ENCODE data around the gene SOCS6. TPM values are rescaled to one million over a fixed set of nuclear protein-coding genes. Genes with fewer than 3 reads are reported as not detected.
A peak's percentile ranks its signal among the peaks of the same experiment; 100 is the strongest.

SOCS6 gene
- total RNA-seq, 4 donors from 2014 or later: 16.3 to 26.5 (median 18.5) TPM

DNA sequence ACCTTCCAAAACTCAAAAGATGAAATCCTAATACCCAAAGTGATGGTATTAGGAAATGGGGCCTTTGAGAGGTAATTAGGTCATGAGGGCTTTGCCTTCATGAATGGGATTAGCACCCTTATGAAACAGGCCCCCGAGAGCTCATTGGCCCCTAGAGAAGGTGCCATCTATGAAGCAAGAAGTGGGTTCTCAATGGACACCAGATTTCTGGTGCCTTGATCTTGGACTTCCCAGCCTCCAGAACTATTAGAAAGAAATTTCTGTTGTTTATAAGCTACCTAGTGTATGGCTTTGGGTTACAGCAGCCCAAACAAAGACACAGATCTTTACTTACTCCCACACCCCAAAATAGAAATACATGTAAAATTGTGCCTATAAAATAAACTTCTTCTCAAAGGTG lies 45.4 kb downstream of the SOCS6 start:
- 100% methylated on average over 1 of the region's 1 CpG for WGBS
- Histone ChIP-seq H3K27ac (no peak overlapping the region), H3K36me3 (peaks cover 5% of the 10 kb centered on the region)

DNA sequence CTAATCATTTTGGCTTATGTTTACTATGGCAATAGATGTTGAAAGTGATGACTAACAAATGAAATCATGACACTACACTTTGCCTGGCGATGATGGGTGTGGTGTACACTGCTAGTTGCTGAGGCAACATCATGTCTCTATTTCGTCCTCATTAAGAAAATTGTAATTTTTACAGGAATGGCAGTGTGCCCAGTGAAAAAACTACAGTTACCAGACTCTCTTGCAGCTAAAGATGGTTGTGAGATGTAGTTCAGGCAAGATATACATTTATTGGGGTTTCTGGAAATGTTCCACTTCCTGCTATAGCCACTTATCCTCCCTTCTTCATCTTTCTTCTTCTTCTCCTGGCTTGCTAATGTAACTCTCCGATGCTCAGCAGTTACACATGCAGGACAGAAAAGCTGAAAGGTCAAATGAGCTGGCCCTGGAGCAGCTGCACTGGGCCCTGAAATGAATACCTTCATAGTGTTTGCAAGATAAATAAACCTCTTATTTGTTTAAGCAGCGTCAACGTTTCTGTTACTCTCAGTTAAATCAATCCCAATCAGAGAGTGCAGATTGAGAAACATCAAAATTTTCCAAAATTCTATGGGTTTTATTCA lies 46.0 kb downstream of the SOCS6 start:
- TF ChIP-seq POLR2AphosphoS5 (IDR thresholded peaks at IDR 0.05) (no peak), CTCF (IDR thresholded peaks at IDR 0.05) (no peak), EP300 (IDR thresholded peaks at IDR 0.05) (no peak), POLR2A (IDR thresholded peaks at IDR 0.05) (no peak)
- peaks cover 11% of the 10 kb centered on the region for H3K36me3 ChIP-seq
- peaks cover 17% of the 10 kb centered on the region for H3K4me1 ChIP-seq
- DNase-seq (ENCODE audit: low spot score in 2 of 2): no peak
- no peaks in the 10 kb centered on the region for H3K9me3 ChIP-seq
- H3K27me3 ChIP-seq: no peaks in the 10 kb centered on the region
- H3K4me3 ChIP-seq: no peak overlapping the region
- no peak overlapping the region for H3K27ac ChIP-seq
- 78% methylated on average over 5 of the region's 5 CpGs for WGBS

More for the DNA sequence above, 45.4 kb downstream of the SOCS6 start:
- Histone ChIP-seq H3K9me3 (no peaks in the 10 kb centered on the region), H3K27me3 (no peaks in the 10 kb centered on the region), H3K4me1 (peaks cover 19% of the 10 kb centered on the region), H3K4me3 (no peak overlapping the region)
- TF ChIP-seq CTCF (IDR thresholded peaks at IDR 0.05) (no peak), POLR2A (IDR thresholded peaks at IDR 0.05) (no peak), EP300 (IDR thresholded peaks at IDR 0.05) (no peak), POLR2AphosphoS5 (IDR thresholded peaks at IDR 0.05) (no peak)
- DNase-seq (ENCODE audit: low spot score in 2 of 2): no peak

DNA sequence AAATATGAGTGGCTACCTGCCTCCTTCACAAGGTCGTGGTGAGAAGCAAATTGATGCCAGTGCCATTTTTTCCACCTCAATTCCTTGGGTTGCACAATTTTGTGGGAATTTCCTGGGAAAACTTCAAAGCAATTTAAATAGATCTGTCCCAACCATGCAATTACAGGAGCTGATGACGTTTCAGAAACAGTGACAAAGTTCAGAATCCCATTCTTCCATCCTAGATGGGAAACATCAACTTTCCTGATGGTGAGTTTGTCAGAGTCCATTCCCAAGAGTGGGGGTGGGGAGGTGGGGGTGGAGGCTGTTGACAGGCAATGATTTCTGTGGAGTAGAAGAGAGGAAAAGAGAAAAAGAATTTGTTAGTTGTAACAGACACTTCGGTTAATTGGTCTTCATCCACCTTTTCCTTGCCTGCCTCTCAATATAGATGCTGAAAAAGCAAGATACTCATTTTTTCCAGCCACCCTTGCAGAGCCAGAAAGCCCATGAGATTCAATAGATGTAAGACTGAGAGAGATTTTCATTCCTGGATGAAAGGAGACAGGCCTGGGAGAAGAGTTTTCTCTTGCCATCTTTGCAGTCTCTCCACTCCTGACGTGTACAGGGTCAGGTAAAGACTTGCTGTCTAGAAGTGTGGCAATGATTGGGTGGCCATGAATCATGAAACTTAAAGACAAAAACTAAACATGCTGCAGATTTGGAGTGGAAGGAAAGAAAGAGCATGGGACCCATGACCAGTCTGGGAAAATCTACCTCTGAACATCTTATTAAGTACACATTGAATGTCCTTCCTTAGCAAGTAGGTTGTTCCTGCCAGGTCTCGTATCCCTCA lies 47.3 kb downstream of the SOCS6 start:
- Histone ChIP-seq H3K4me1 (peaks cover 17% of the 10 kb centered on the region), H3K36me3 (peaks cover 12% of the 10 kb centered on the region), H3K9me3 (no peaks in the 10 kb centered on the region), H3K27ac (no peak overlapping the region), H3K27me3 (no peaks in the 10 kb centered on the region), H3K4me3 (no peak overlapping the region)
- DNase-seq (ENCODE audit: low spot score in 2 of 2): no peak
- WGBS: 71% methylated on average over 5 of the region's 5 CpGs
- TF ChIP-seq POLR2AphosphoS5 (IDR thresholded peaks at IDR 0.05): no peak
- no peak for TF ChIP-seq POLR2A (IDR thresholded peaks at IDR 0.05)
- no peak for TF ChIP-seq CTCF (IDR thresholded peaks at IDR 0.05)
- no peak for TF ChIP-seq EP300 (IDR thresholded peaks at IDR 0.05)

- Histone ChIP-seq H3K27me3 (no peaks in the 10 kb centered on the region), H3K4me1 (peaks cover 17% of the 10 kb centered on the region), H3K27ac (peak overlapping the region; percentile 14), H3K4me3 (no peak overlapping the region), H3K36me3 (peaks cover 12% of the 10 kb centered on the region), H3K9me3 (no peaks in the 10 kb centered on the region)
- no peak for DNase-seq (ENCODE audit: low spot score in 2 of 2)
- no peak for TF ChIP-seq POLR2AphosphoS5 (IDR thresholded peaks at IDR 0.05)
- 76% methylated on average over 4 of the region's 4 CpGs for WGBS
These were observed 48.5 kb downstream of the SOCS6 start for GRCh38 chr18:70337139-70337972.

DNA sequence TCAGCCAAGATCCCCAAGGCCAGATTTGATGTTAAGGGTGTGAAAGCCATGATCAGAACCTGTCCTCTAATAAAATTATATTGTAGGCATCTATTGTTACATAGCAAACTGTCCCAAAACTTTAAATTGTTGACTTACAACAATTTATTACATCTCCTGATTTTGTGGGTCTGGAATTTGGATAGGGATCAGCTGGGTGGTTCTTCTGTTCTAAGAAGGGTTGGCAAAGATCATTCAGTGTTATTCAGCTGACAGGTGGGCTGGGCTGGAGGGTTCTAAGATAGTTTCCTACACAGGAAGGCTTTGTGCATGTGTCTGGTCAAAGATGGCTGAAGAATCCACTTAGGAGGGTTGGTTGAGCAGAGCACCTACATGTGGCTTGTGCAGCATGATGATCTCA lies 50.0 kb downstream of the SOCS6 start:
- Histone ChIP-seq H3K4me1 (peaks cover 17% of the 10 kb centered on the region), H3K36me3 (peaks cover 12% of the 10 kb centered on the region), H3K4me3 (no peak overlapping the region), H3K9me3 (no peaks in the 10 kb centered on the region), H3K27me3 (no peaks in the 10 kb centered on the region), H3K27ac (no peak overlapping the region)
- TF ChIP-seq EP300 (IDR thresholded peaks at IDR 0.05): no peak
- no peak for TF ChIP-seq CTCF (IDR thresholded peaks at IDR 0.05)
- TF ChIP-seq POLR2A (IDR thresholded peaks at IDR 0.05): no peak
- no peak for DNase-seq (ENCODE audit: low spot score in 2 of 2)
